H4 (cell line): Measurements from ENCODE around the gene SUCO. TPM values are rescaled to one million over a fixed set of nuclear protein-coding genes. Genes with fewer than 3 reads are reported as not detected.

ENCODE experiments used
- DNase-seq: peaks from one replicate; pipeline ENCODE4 v3.0.0-alpha.2; 2015; ENCODE audit warnings: low spot score
- total RNA-seq: library from RNA; depleted of rRNA; stranded (reverse); fragments of >200 nt; shearing (Covaris generic); gene quantifications from 2 replicates; pipeline ENCODE4 v1.2.3, GENCODE V29; 2014

The SUCO gene
- total RNA-seq, 1 experiment from 2014 or later = 14.7 TPM

GRCh38 chr1:172515436-172515835, 17.5 kb upstream of the SUCO start:
- no peak for DNase-seq

- DNase-seq = no peak
These were observed 17.0 kb upstream of the SUCO start for GRCh38 chr1:172515927-172516326.

- DNase-seq = no peak
These were observed 15.9 kb upstream of the SUCO start for GRCh38 chr1:172517081-172517480.

GRCh38 chr1:172517545-172517944, 15.4 kb upstream of the SUCO start:
- DNase-seq = no peak

GRCh38 chr1:172529304-172529703, 3.6 kb upstream of the SUCO start:
- no peak for DNase-seq

- DNase-seq = no peak
These were observed 3.0 kb upstream of the SUCO start for GRCh38 chr1:172530000-172530399.

GRCh38 chr1:172531412-172532182, 1.4 kb upstream of the SUCO start:
- DNase-seq = no peak

- DNase-seq = peak; percentile 96
These were observed 709 bp upstream of the SUCO start for GRCh38 chr1:172532183-172532699.

- peak; percentile 17 for DNase-seq
These were observed 682 bp downstream of the SUCO start for GRCh38 chr1:172533513-172534151.

- DNase-seq = no peak
These were observed 3.3 kb downstream of the SUCO start for GRCh38 chr1:172536256-172536655.

- DNase-seq = no peak
These were observed 4.4 kb downstream of the SUCO start for GRCh38 chr1:172537366-172537765.

- no peak for DNase-seq
These were observed 5.0 kb downstream of the SUCO start for GRCh38 chr1:172537827-172538391.

GRCh38 chr1:172540635-172541034, 7.7 kb downstream of the SUCO start:
- no peak for DNase-seq

GRCh38 chr1:172544481-172545104, 11.6 kb downstream of the SUCO start:
- DNase-seq = no peak

- DNase-seq = no peak
These were observed 12.6 kb downstream of the SUCO start for GRCh38 chr1:172545396-172546004.

- no peak for DNase-seq
These were observed 14.1 kb downstream of the SUCO start for GRCh38 chr1:172547071-172547470.

GRCh38 chr1:172549621-172550280, 16.8 kb downstream of the SUCO start:
- DNase-seq = no peak

- no peak for DNase-seq
These were observed 18.3 kb downstream of the SUCO start for GRCh38 chr1:172551279-172551678.

- no peak for DNase-seq
These were observed 22.0 kb downstream of the SUCO start for GRCh38 chr1:172554915-172555314.

GRCh38 chr1:172556461-172556860, 23.5 kb downstream of the SUCO start:
- no peak for DNase-seq

- no peak for DNase-seq
These were observed 24.3 kb downstream of the SUCO start for GRCh38 chr1:172557270-172557669.
